ENCODE results near the gene NR6A1. TPM values are rescaled to one million over a fixed set of nuclear protein-coding genes. Genes with fewer than 3 reads are reported as not detected.

Gene NR6A1
- total and polyA plus RNA-seq, 2 of the 8 experiments (the other 6 are each of a cell fraction or from before 2014, with no cell fraction given): 93.2 to 237 TPM

- TF ChIP-seq BCL11A (IDR thresholded peaks at IDR 0.05; ENCODE audit: low read depth in 2 of 2, low read length in 2 of 2) (no peak), ASH2L (IDR thresholded peaks at IDR 0.05; ENCODE audit: low read length) (no peak), NRF1 (IDR thresholded peaks at IDR 0.05; ENCODE audit: low read depth, low read length) (no peak), SP1 (IDR thresholded peaks at IDR 0.05; ENCODE audit: low read depth, low read length) (no peak)
Observed at GRCh38 chr9:124611106-124611505, 160.0 kb downstream of the NR6A1 start (continued).

All from H1 (cell line).